Measurements from ENCODE around the gene DPP6. TPM values are rescaled to one million over a fixed set of nuclear protein-coding genes. Genes with fewer than 3 reads are reported as not detected.
"Not testable (repeated sequence)": the region's sequence is repeated elsewhere in the genome, so short reads cannot be mapped to it uniquely, and the experiment has no call there.

Gene DPP6
- total and polyA plus RNA-seq, 12 donors: 0.07 to 2.1 (median 0.16) TPM; not detected in 4

- Histone ChIP-seq H3K27me3 (no peaks in the 10 kb centered on the region), H3K36me3 (peaks cover 0 to 9% (median 0%) of the 10 kb centered on the region in 9 donors), H3K4me3 (peak overlapping the region; percentile 42 to 76 (median 64)), H3K4me1 (peaks cover 0 to 23% (median 11%) of the 10 kb centered on the region in 9 donors), H3K9me3 (peaks cover 0 to 15% (median 0%) of the 10 kb centered on the region in 11 donors), H3K27ac (peak overlapping the region in 8 of 10 donors; percentile 76 to 92 (median 84))
- peak in 3 of 8 donors; percentile 3 to 25 (median 14) for ATAC-seq
- no peak for DNase-seq
- WGBS, 2 donors: 60 to 73% methylated on average over 9 of the region's 9 CpGs
- intact Hi-C loops (cut with DNase I): loop anchor here in 8 of 10 donors (5.0 to 10.0 kb wide), 8 partner anchors 73 to 836 kb away; partner anchors contain the start of genes INSIG1 (in 2 of the 8) and PAXIP1 (in 2 of the 8)
- TF ChIP-seq CTCF (IDR thresholded peaks at IDR 0.05): no peak
These were observed 877.0 kb downstream of the DPP6 start for GRCh38 chr7:154929006-154929726.

- peaks cover 0 to 23% (median 11%) of the 10 kb centered on the region in 9 donors for H3K4me1 ChIP-seq
- H3K4me3 ChIP-seq: no peak overlapping the region
- no peak for DNase-seq
- no peak for ATAC-seq
- H3K27me3 ChIP-seq: no peaks in the 10 kb centered on the region
- TF ChIP-seq CTCF (IDR thresholded peaks at IDR 0.05): no peak
- no peak overlapping the region for H3K27ac ChIP-seq
- 90 to 97% methylated on average over 2 of the region's 2 CpGs for WGBS, 2 donors
- peaks cover 0 to 9% (median 0%) of the 10 kb centered on the region in 9 donors for H3K36me3 ChIP-seq
- intact Hi-C loops (cut with DNase I): no loop called here
- H3K9me3 ChIP-seq: peaks cover 0 to 25% (median 0%) of the 10 kb centered on the region in 11 donors
These were observed 879.7 kb downstream of the DPP6 start for GRCh38 chr7:154931906-154932305.

- WGBS, 2 donors: 84 to 90% methylated on average over 5 of the region's 5 CpGs
- H3K27ac ChIP-seq; intact Hi-C loops (cut with DNase I); H3K4me3 ChIP-seq; H3K27me3 ChIP-seq; DNase-seq; H3K36me3 ChIP-seq; ATAC-seq: not testable (repeated sequence)
- peaks cover 0 to 26% (median 0%) of the 10 kb centered on the region in 11 donors for H3K9me3 ChIP-seq
- H3K4me1 ChIP-seq: peaks cover 0 to 14% (median 4%) of the 10 kb centered on the region in 9 donors
These were observed 882.3 kb downstream of the DPP6 start for GRCh38 chr7:154934353-154934952.

- no peak overlapping the region for H3K4me3 ChIP-seq
- H3K4me1 ChIP-seq: no peaks in the 10 kb centered on the region
- ATAC-seq: no peak
- 67 to 72% methylated on average over 1 of the region's 1 CpG for WGBS, 2 donors
- intact Hi-C loops (cut with DNase I): no loop called here
- no peak for DNase-seq
- H3K27me3 ChIP-seq: no peaks in the 10 kb centered on the region
- H3K27ac ChIP-seq: no peak overlapping the region
- TF ChIP-seq CTCF (IDR thresholded peaks at IDR 0.05): no peak
- peaks cover 0 to 20% (median 3%) of the 10 kb centered on the region in 9 donors for H3K36me3 ChIP-seq
- peaks cover 0 to 26% (median 0%) of the 10 kb centered on the region in 11 donors for H3K9me3 ChIP-seq
These were observed 885.6 kb downstream of the DPP6 start for GRCh38 chr7:154937837-154938236.
